ENCODE results near the gene DUS4L.

DUS4L gene

DNA sequence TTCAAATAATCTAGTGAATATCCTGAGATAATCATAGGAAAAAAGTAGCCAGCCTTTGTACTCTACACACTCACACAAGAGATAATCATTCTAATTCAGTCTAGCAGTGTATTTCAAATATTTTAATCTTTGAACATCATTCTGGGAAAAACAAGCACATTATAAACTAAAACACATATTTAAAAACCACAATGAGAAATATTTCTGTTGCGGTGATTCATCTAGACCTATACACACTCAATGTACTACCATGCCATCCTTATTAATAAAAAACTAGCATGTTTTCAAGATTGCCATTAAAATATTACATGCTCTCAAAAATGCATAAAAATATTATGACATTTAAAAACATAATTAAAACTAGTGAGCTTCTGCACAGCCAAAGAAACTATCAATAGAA, 11.8 kb upstream of the DUS4L start:
- peaks cover 49% of the 10 kb centered on the region for H3K36me3 ChIP-seq (ENCODE audit: insufficient read depth, low read length)
- no peaks in the 10 kb centered on the region for H3K4me1 ChIP-seq (ENCODE audit: insufficient read depth, low read length)
- ATAC-seq (ENCODE audit: insufficient read depth, low read depth) (no peak), DNase-seq (no peak)
- no peak overlapping the region for H3K9ac ChIP-seq (ENCODE audit: low read depth, low read length)
- no peaks in the 10 kb centered on the region for H3K27me3 ChIP-seq (ENCODE audit: insufficient read depth, low read length, poor library complexity)
- no peak overlapping the region for H3K4me2 ChIP-seq (ENCODE audit: insufficient read depth, low read length)
- no peaks in the 10 kb centered on the region for H4K20me1 ChIP-seq (ENCODE audit: insufficient read depth, low read length)
- no peak overlapping the region for H2AFZ ChIP-seq (ENCODE audit: low read depth, low read length)
- no peak overlapping the region for H3K4me3 ChIP-seq (ENCODE audit: low read depth in 1 of 2, low read length in 2 of 2)
- H3K79me2 ChIP-seq (ENCODE audit: insufficient read depth, low read length), result peaks cover 27% of the 10 kb centered on the region
- H3K9me3 ChIP-seq (ENCODE audit: insufficient read depth, low read length, severe bottlenecking), result no peaks in the 10 kb centered on the region
- TF ChIP-seq CTCF (IDR thresholded peaks at IDR 0.05; ENCODE audit: borderline replicate concordance, extremely low read depth, low read length, poor library complexity, severe bottlenecking) (no peak), EZH2 (IDR thresholded peaks at IDR 0.05; ENCODE audit: borderline replicate concordance, low read depth, low read length, severe bottlenecking) (no peak)
- H3K27ac ChIP-seq (ENCODE audit: low read length), result no peak overlapping the region

GRCh38 chr7:107555893-107556292, 7.9 kb upstream of the DUS4L start:
- DNase-seq, result no peak
- TF ChIP-seq CTCF (IDR thresholded peaks at IDR 0.05; ENCODE audit: borderline replicate concordance, extremely low read depth, low read length, poor library complexity, severe bottlenecking) (no peak), EZH2 (IDR thresholded peaks at IDR 0.05; ENCODE audit: borderline replicate concordance, low read depth, low read length, severe bottlenecking) (no peak)
- Histone ChIP-seq H4K20me1 (ENCODE audit: insufficient read depth, low read length) (peaks cover 4% of the 10 kb centered on the region; the same call in 1 of the 2 replicates), H3K4me3 (ENCODE audit: low read depth in 1 of 2, low read length in 2 of 2) (no peak overlapping the region), H3K9me3 (ENCODE audit: insufficient read depth, low read length, severe bottlenecking) (no peaks in the 10 kb centered on the region), H3K4me1 (ENCODE audit: insufficient read depth, low read length) (peaks cover 18% of the 10 kb centered on the region), H2AFZ (ENCODE audit: low read depth, low read length) (no peak overlapping the region), H3K4me2 (ENCODE audit: insufficient read depth, low read length) (no peak overlapping the region), H3K27me3 (ENCODE audit: insufficient read depth, low read length, poor library complexity) (no peaks in the 10 kb centered on the region), H3K9ac (ENCODE audit: low read depth, low read length) (no peak overlapping the region), H3K79me2 (ENCODE audit: insufficient read depth, low read length) (peaks cover 37% of the 10 kb centered on the region), H3K27ac (ENCODE audit: low read length) (no peak overlapping the region), H3K36me3 (ENCODE audit: insufficient read depth, low read length) (peaks cover 51% of the 10 kb centered on the region)
- no peak for ATAC-seq (ENCODE audit: insufficient read depth, low read depth)

- H3K9ac ChIP-seq (ENCODE audit: low read depth, low read length), result no peak overlapping the region
- ATAC-seq (ENCODE audit: insufficient read depth, low read depth), result no peak
- peaks cover 46% of the 10 kb centered on the region for H3K4me1 ChIP-seq (ENCODE audit: insufficient read depth, low read length)
- no peak for DNase-seq
- TF ChIP-seq CTCF (IDR thresholded peaks at IDR 0.05; ENCODE audit: borderline replicate concordance, extremely low read depth, low read length, poor library complexity, severe bottlenecking) (no peak), EZH2 (IDR thresholded peaks at IDR 0.05; ENCODE audit: borderline replicate concordance, low read depth, low read length, severe bottlenecking) (no peak)
- no peak overlapping the region for H3K4me3 ChIP-seq (ENCODE audit: low read depth in 1 of 2, low read length in 2 of 2)
- no peak overlapping the region for H2AFZ ChIP-seq (ENCODE audit: low read depth, low read length)
- H4K20me1 ChIP-seq (ENCODE audit: insufficient read depth, low read length), result peaks cover 4% of the 10 kb centered on the region; the same call in 1 of the 2 replicates
- no peak overlapping the region for H3K27ac ChIP-seq (ENCODE audit: low read length)
- H3K9me3 ChIP-seq (ENCODE audit: insufficient read depth, low read length, severe bottlenecking), result no peaks in the 10 kb centered on the region
- no peaks in the 10 kb centered on the region for H3K27me3 ChIP-seq (ENCODE audit: insufficient read depth, low read length, poor library complexity)
- peaks cover 26% of the 10 kb centered on the region for H3K36me3 ChIP-seq (ENCODE audit: insufficient read depth, low read length)
- peaks cover 61% of the 10 kb centered on the region for H3K79me2 ChIP-seq (ENCODE audit: insufficient read depth, low read length)
- peak overlapping the region; percentile 85; the same call in 1 of the 2 replicates for H3K4me2 ChIP-seq (ENCODE audit: insufficient read depth, low read length)
These were observed 3.9 kb upstream of the DUS4L start for GRCh38 chr7:107559864-107560263.
